ENCODE results near the gene DUSP21. TPM values are rescaled to one million over a fixed set of nuclear protein-coding genes. Genes with fewer than 3 reads are reported as not detected.
"Not testable (repeated sequence)": the region's sequence is repeated elsewhere in the genome, so short reads cannot be mapped to it uniquely, and the experiment has no call there.

The DUSP21 gene
- total RNA-seq, 5 donors from 2014 or later (not counting 1 experiment from before 2014, with no cell fraction given) = not detected

DNA sequence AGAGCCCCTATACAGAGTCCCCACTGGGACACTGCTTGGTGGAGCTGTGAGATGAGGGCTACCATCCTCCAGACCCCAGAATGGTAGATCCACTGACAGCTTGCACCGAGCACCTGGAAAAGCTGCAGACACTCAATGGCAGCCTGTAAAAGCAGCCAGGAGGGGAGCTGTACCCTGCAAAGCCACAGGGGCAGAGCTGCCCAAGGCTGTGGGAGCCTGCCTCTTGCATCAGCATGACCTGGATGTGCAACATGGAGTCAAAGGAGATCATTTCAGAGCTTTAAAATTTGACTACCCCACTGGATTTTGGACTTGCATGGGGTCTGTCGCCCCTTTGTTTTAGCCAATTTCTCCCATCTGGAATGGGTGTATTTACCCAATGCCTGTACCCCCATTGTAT lies 20.6 kb upstream of the DUSP21 start:
- H3K9me3 Mint-ChIP-seq; H3K27ac ChIP-seq (ENCODE audit: low read length); H3K4me3 ChIP-seq (ENCODE audit: control insufficient read depth in 1 of 2, extremely low read depth in 1 of 2, low read length in 1 of 2); H3K36me3 ChIP-seq (ENCODE audit: control insufficient read depth in 2 of 2, extremely low read depth in 1 of 2, insufficient read depth in 1 of 2, low read length in 1 of 2); H3K27ac Mint-ChIP-seq; H3K4me1 Mint-ChIP-seq; H3K36me3 Mint-ChIP-seq; H3K27me3 Mint-ChIP-seq; ATAC-seq (replicated peaks in 1 of 4); H3K4me1 ChIP-seq (ENCODE audit: control insufficient read depth in 1 of 2, extremely low read depth in 1 of 2, insufficient read depth in 2 of 2, low read length in 2 of 2); CTCF ChIA-PET; H3K27me3 ChIP-seq (replicated peaks in 1 of 2; ENCODE audit: control insufficient read depth in 2 of 2, extremely low read depth in 1 of 2, insufficient read depth in 2 of 2, low read length in 1 of 2); H3K9me3 ChIP-seq; DNase-seq; H3K4me3 Mint-ChIP-seq; POLR2A ChIA-PET: not testable (repeated sequence)
- WGBS (ENCODE audit: insufficient coverage) = 86% methylated on average over 1 of the region's 2 CpGs

DNA sequence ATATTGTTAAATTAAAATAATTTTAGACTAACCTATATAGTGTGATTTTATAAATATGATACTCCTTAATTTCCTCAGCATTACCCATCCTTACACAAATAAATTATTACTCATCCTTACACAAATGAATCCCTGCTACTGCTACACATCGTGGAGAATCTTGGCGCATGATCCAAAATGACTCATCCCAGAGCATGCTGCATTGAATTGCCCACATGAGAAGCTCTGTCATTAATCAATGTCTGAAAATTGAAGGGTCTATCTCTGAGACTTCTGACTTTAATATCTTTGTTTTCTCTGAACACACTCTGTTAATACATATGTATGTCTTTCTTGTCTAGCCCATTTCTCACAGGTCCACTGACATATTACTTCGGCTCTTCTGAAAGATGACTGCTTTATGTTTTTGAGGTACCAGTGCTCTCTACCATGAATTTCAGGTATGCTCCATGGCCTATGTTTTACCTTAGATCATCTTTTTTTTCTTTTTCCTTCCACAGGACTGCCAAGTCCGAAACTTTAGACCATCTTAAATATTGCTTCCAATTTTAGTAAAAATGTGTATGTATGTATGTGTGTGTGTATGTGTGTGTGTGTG lies 15.7 kb upstream of the DUSP21 start:
- Histone ChIP-seq H3K4me3 (ENCODE audit: control insufficient read depth in 1 of 2, extremely low read depth in 1 of 2, low read length in 1 of 2) (no peak overlapping the region), H3K9me3 (no peaks in the 10 kb centered on the region), H3K27me3 (replicated peaks in 1 of 2; ENCODE audit: control insufficient read depth in 2 of 2, extremely low read depth in 1 of 2, insufficient read depth in 2 of 2, low read length in 1 of 2) (no peaks in the 10 kb centered on the region), H3K4me1 (ENCODE audit: control insufficient read depth in 1 of 2, extremely low read depth in 1 of 2, insufficient read depth in 2 of 2, low read length in 2 of 2) (no peaks in the 10 kb centered on the region), H3K36me3 (ENCODE audit: control insufficient read depth in 2 of 2, extremely low read depth in 1 of 2, insufficient read depth in 1 of 2, low read length in 1 of 2) (no peaks in the 10 kb centered on the region), H3K27ac (ENCODE audit: low read length) (no peak overlapping the region)
- no peak for DNase-seq
- no peak for ATAC-seq (replicated peaks in 1 of 4)
- Mint-ChIP-seq H3K27ac (no peak overlapping the region), H3K36me3 (no peaks in the 10 kb centered on the region), H3K4me1 (no peaks in the 10 kb centered on the region), H3K9me3 (no peaks in the 10 kb centered on the region), H3K27me3 (peaks cover 0 to 5% of the 10 kb centered on the region in 2 donors), H3K4me3 (no peak overlapping the region)
- WGBS (ENCODE audit: insufficient coverage) = no CpG with 5 or more reads among the region's 4 CpGs
- CTCF ChIA-PET = no interaction called here
- POLR2A ChIA-PET = no interaction called here

DNA sequence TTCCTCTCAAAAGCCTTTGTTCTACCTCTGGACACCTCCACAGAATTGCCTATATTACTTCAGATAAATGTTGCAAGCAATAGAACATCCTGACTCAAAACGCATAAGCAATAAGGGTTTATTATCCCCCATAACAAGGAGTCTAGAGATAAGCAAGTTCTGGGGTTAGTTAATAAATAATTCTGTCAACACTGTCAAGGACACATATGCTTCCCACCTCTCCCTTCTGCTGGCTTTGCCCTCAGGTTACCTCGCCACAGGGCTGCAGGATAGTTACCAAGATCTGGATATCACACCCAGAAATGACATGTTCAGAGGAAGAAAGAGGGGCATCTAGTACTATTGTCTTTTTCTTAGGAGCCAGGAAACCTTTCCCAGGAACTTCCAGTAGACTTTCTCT lies 14.0 kb upstream of the DUSP21 start:
- ATAC-seq (replicated peaks in 1 of 4) (no peak), DNase-seq (no peak)
- ChIA-PET POLR2A (no interaction called here), CTCF (no interaction called here)
- WGBS (ENCODE audit: insufficient coverage) = no CpG with 5 or more reads among the region's 2 CpGs
- Histone ChIP-seq H3K36me3 (ENCODE audit: control insufficient read depth in 2 of 2, extremely low read depth in 1 of 2, insufficient read depth in 1 of 2, low read length in 1 of 2) (no peaks in the 10 kb centered on the region), H3K27me3 (replicated peaks in 1 of 2; ENCODE audit: control insufficient read depth in 2 of 2, extremely low read depth in 1 of 2, insufficient read depth in 2 of 2, low read length in 1 of 2) (no peaks in the 10 kb centered on the region), H3K4me1 (ENCODE audit: control insufficient read depth in 1 of 2, extremely low read depth in 1 of 2, insufficient read depth in 2 of 2, low read length in 2 of 2) (no peaks in the 10 kb centered on the region), H3K4me3 (ENCODE audit: control insufficient read depth in 1 of 2, extremely low read depth in 1 of 2, low read length in 1 of 2) (no peak overlapping the region), H3K27ac (ENCODE audit: low read length) (no peak overlapping the region), H3K9me3 (no peaks in the 10 kb centered on the region)
- no peak overlapping the region for H3K27ac Mint-ChIP-seq
- no peaks in the 10 kb centered on the region for H3K9me3 Mint-ChIP-seq
- H3K4me3 Mint-ChIP-seq = no peak overlapping the region
- no peaks in the 10 kb centered on the region for H3K4me1 Mint-ChIP-seq
- peaks cover 0 to 8% of the 10 kb centered on the region in 2 donors for H3K27me3 Mint-ChIP-seq
- H3K36me3 Mint-ChIP-seq = no peaks in the 10 kb centered on the region

DNA sequence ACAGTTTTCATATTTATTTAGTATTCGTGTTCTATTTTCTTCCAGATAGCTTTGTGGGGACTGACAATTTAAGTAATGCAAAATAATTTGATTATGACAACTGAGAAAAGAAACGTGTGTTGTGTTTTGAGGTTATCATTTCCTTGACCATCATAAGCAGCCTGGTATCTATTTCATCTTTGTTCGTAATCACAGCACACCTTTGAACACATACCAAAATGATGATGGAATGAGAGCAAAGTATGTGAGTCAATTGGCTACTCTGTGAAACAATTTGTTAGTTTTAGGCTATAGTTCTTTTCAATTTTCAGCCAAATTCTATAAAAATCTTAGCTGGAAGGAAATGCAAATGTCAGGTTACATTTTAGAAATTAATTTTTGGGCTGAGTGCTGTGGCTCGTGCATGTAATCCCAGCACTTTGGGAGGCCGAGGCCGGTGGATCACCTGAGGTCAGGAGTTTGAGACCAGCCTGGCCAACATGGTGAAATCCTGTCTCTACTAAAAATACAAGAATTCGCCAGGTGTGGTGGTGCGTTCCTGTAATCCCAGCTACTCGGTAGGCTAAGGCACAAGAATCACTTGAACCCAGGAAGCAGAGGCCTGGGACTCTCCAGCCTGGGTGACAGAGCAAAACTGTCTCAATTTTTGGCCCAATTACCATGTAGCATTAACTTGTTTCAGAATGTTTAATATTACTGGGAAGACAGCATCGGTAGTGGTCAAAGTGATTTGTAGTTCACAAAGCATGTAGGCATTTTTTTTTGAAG lies 1.1 kb upstream of the DUSP21 start:
- CTCF ChIA-PET = no interaction called here
- H3K9me3 ChIP-seq = no peaks in the 10 kb centered on the region
- Mint-ChIP-seq H3K4me1 (no peaks in the 10 kb centered on the region), H3K36me3 (no peaks in the 10 kb centered on the region), H3K27ac (no peak overlapping the region), H3K9me3 (no peaks in the 10 kb centered on the region), H3K4me3 (no peak overlapping the region), H3K27me3 (peaks cover 0 to 3% of the 10 kb centered on the region in 2 donors)
- H3K27me3 ChIP-seq (replicated peaks in 1 of 2; ENCODE audit: control insufficient read depth in 2 of 2, extremely low read depth in 1 of 2, insufficient read depth in 2 of 2, low read length in 1 of 2) = no peaks in the 10 kb centered on the region
- POLR2A ChIA-PET = no interaction called here
- ATAC-seq (replicated peaks in 1 of 4) (no peak), DNase-seq (no peak)
- no peak overlapping the region for H3K4me3 ChIP-seq (ENCODE audit: control insufficient read depth in 1 of 2, extremely low read depth in 1 of 2, low read length in 1 of 2)
- H3K4me1 ChIP-seq (ENCODE audit: control insufficient read depth in 1 of 2, extremely low read depth in 1 of 2, insufficient read depth in 2 of 2, low read length in 2 of 2) = no peaks in the 10 kb centered on the region
- H3K27ac ChIP-seq (ENCODE audit: low read length) = no peak overlapping the region
- 100% methylated on average over 2 of the region's 10 CpGs for WGBS (ENCODE audit: insufficient coverage)
- no peaks in the 10 kb centered on the region for H3K36me3 ChIP-seq (ENCODE audit: control insufficient read depth in 2 of 2, extremely low read depth in 1 of 2, insufficient read depth in 1 of 2, low read length in 1 of 2)

DNA sequence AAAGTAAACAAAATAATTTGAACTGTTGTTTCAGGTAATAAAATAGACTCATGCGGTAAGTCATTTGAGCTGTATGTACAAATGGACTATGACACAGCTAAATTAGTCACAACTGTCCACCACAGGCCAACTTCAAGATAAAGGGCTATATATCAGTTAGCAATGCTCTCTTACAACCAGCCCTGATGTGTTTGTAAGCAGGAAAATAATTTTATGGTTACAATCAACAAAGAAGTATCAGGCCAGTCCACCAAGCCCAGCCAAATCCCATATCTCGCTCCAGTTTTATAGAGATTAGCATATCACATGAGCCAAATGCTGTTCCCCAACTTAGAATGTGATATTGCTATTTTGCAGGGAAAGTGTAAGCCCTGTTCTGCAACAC lies 511 bp upstream of the DUSP21 start:
- no peak overlapping the region for H3K4me3 ChIP-seq (ENCODE audit: control insufficient read depth in 1 of 2, extremely low read depth in 1 of 2, low read length in 1 of 2)
- peaks cover 0 to 3% of the 10 kb centered on the region in 2 donors for H3K27me3 Mint-ChIP-seq
- H3K36me3 Mint-ChIP-seq = no peaks in the 10 kb centered on the region
- H3K4me1 ChIP-seq (ENCODE audit: control insufficient read depth in 1 of 2, extremely low read depth in 1 of 2, insufficient read depth in 2 of 2, low read length in 2 of 2) = no peaks in the 10 kb centered on the region
- H3K4me1 Mint-ChIP-seq = no peaks in the 10 kb centered on the region
- ATAC-seq (replicated peaks in 1 of 4) (no peak), DNase-seq (no peak)
- no peak overlapping the region for H3K27ac ChIP-seq (ENCODE audit: low read length)
- H3K9me3 Mint-ChIP-seq = no peaks in the 10 kb centered on the region
- H3K9me3 ChIP-seq = no peaks in the 10 kb centered on the region
- no peak overlapping the region for H3K4me3 Mint-ChIP-seq
- ChIA-PET CTCF (no interaction called here), POLR2A (no interaction called here)
- no peaks in the 10 kb centered on the region for H3K36me3 ChIP-seq (ENCODE audit: control insufficient read depth in 2 of 2, extremely low read depth in 1 of 2, insufficient read depth in 1 of 2, low read length in 1 of 2)
- no CpG with 5 or more reads among the region's 2 CpGs for WGBS (ENCODE audit: insufficient coverage)
- H3K27ac Mint-ChIP-seq = no peak overlapping the region
- H3K27me3 ChIP-seq (replicated peaks in 1 of 2; ENCODE audit: control insufficient read depth in 2 of 2, extremely low read depth in 1 of 2, insufficient read depth in 2 of 2, low read length in 1 of 2) = no peaks in the 10 kb centered on the region

DNA sequence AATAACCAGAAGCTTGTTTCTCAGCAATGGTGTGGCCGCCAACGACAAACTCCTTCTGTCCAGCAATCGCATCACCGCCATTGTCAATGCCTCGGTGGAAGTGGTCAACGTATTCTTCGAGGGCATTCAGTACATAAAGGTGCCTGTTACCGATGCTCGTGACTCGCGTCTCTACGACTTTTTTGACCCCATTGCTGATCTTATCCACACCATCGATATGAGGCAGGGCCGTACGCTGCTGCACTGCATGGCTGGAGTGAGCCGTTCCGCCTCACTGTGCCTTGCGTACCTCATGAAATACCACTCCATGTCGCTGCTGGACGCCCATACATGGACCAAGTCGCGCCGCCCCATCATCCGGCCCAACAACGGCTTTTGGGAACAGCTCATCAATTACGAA lies 383 bp downstream of the DUSP21 start:
- H3K36me3 Mint-ChIP-seq = no peaks in the 10 kb centered on the region
- no peaks in the 10 kb centered on the region for H3K4me1 Mint-ChIP-seq
- peaks cover 0 to 3% of the 10 kb centered on the region in 2 donors for H3K27me3 Mint-ChIP-seq
- no peaks in the 10 kb centered on the region for H3K9me3 ChIP-seq
- no peaks in the 10 kb centered on the region for H3K27me3 ChIP-seq (replicated peaks in 1 of 2; ENCODE audit: control insufficient read depth in 2 of 2, extremely low read depth in 1 of 2, insufficient read depth in 2 of 2, low read length in 1 of 2)
- H3K27ac ChIP-seq (ENCODE audit: low read length) = no peak overlapping the region
- no peaks in the 10 kb centered on the region for H3K36me3 ChIP-seq (ENCODE audit: control insufficient read depth in 2 of 2, extremely low read depth in 1 of 2, insufficient read depth in 1 of 2, low read length in 1 of 2)
- ChIA-PET POLR2A (no interaction called here), CTCF (no interaction called here)
- ATAC-seq (replicated peaks in 1 of 4) (no peak), DNase-seq (no peak)
- no peak overlapping the region for H3K27ac Mint-ChIP-seq
- no peak overlapping the region for H3K4me3 Mint-ChIP-seq
- 95% methylated on average over 11 of the region's 26 CpGs for WGBS (ENCODE audit: insufficient coverage)
- H3K4me3 ChIP-seq (ENCODE audit: control insufficient read depth in 1 of 2, extremely low read depth in 1 of 2, low read length in 1 of 2) = no peak overlapping the region
- no peaks in the 10 kb centered on the region for H3K9me3 Mint-ChIP-seq
- no peaks in the 10 kb centered on the region for H3K4me1 ChIP-seq (ENCODE audit: control insufficient read depth in 1 of 2, extremely low read depth in 1 of 2, insufficient read depth in 2 of 2, low read length in 2 of 2)
